GM21723 (cell line): ENCODE measurements around the gene CCDC27.

ENCODE experiments used
- ATAC-seq: cut with Tn5 transposase; IDR thresholded peaks from one replicate; pipeline ENCODE4 v1.9.1; 2021; ENCODE audit warnings: mild to moderate bottlenecking, moderate library complexity; ENCODE audit not compliant: unreplicated experiment

Gene CCDC27

GRCh38 chr1:3752400-3752945 is at the start of gene CCDC27:
Gene CCDC27, plus strand, starts transcription at chr1:3752450. Its CDS starts 32 bp downstream, at chr1:3752482.
- ATAC-seq = no peak

- ATAC-seq = no peak
Measured at GRCh38 chr1:3702528-3702927, 49.7 kb upstream of the CCDC27 start.

GRCh38 chr1:3702990-3703728 is 49.1 kb upstream of the CCDC27 start:
- ATAC-seq = no peak

- ATAC-seq = no peak
Measured at GRCh38 chr1:3703786-3704371, 48.4 kb upstream of the CCDC27 start.

- ATAC-seq = no peak
Measured at GRCh38 chr1:3705341-3705950, 46.8 kb upstream of the CCDC27 start.

- no peak for ATAC-seq
Measured at GRCh38 chr1:3706651-3707297, 45.5 kb upstream of the CCDC27 start.

GRCh38 chr1:3707298-3707938 is 44.8 kb upstream of the CCDC27 start:
- ATAC-seq = no peak

GRCh38 chr1:3707939-3708328 is 44.3 kb upstream of the CCDC27 start:
- ATAC-seq = no peak

- no peak for ATAC-seq
Measured at GRCh38 chr1:3708791-3709190, 43.5 kb upstream of the CCDC27 start.

- ATAC-seq = no peak
Measured at GRCh38 chr1:3710251-3710650, 42.0 kb upstream of the CCDC27 start.

- ATAC-seq = no peak
Measured at GRCh38 chr1:3711381-3711779, 40.9 kb upstream of the CCDC27 start.

GRCh38 chr1:3711780-3712451 is 40.3 kb upstream of the CCDC27 start:
- ATAC-seq = no peak

GRCh38 chr1:3712573-3713535 is 39.4 kb upstream of the CCDC27 start:
- ATAC-seq = no peak

- no peak for ATAC-seq
Measured at GRCh38 chr1:3713840-3714239, 38.4 kb upstream of the CCDC27 start.

- no peak for ATAC-seq
Measured at GRCh38 chr1:3714284-3714741, 37.9 kb upstream of the CCDC27 start.

GRCh38 chr1:3714814-3715213 is 37.4 kb upstream of the CCDC27 start:
- no peak for ATAC-seq

- no peak for ATAC-seq
Measured at GRCh38 chr1:3716351-3716750, 35.9 kb upstream of the CCDC27 start.

- ATAC-seq = no peak
Measured at GRCh38 chr1:3717041-3717714, 35.1 kb upstream of the CCDC27 start.
